ENCODE measurements around the gene CYLC2. TPM values are rescaled to one million over a fixed set of nuclear protein-coding genes. Genes with fewer than 3 reads are reported as not detected.

Gene CYLC2
- total RNA-seq, 2 experiments from 2014 or later = not detected

DNA sequence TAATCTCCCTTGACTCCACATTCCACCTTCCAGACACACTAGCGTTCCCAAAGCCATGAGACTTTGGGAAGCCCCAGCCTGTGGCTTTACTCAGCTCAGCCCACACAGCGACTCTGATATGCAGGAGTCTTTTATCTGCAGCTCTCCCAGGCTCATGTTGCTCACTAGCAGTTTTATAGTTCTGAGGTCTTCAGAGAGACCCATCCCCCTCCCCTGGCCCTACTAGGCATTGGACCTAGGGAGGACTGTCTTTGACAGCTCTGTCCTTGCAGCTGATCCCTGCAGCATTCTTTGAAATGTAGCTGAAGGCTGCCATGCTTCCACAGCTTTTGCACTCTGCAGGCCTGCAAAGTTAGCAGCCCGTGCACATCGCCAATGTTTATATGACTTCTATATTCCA lies 19.9 kb upstream of the CYLC2 start:
- H3K4me1 ChIP-seq (ENCODE audit: insufficient read depth, low read length, poor library complexity, severe bottlenecking) = no peaks in the 10 kb centered on the region
- intact Hi-C loops (cut with micrococcal nuclease; ENCODE audit: unreplicated experiment) = no loop called here
- no peak overlapping the region for H3K27ac ChIP-seq (ENCODE audit: low read depth, low read length, poor library complexity, severe bottlenecking)
- no peak overlapping the region for H2AFZ ChIP-seq (ENCODE audit: low read length)
- H3K79me2 ChIP-seq (ENCODE audit: insufficient read depth, low read depth, low read length) = no peaks in the 10 kb centered on the region
- BruUV-seq (replicated peaks) = no TSS peak
- H3K9me2 ChIP-seq (ENCODE audit: insufficient read depth, low read length) = no peaks in the 10 kb centered on the region
- H4K20me1 ChIP-seq (ENCODE audit: insufficient read depth, low read length) = no peaks in the 10 kb centered on the region
- no peaks in the 10 kb centered on the region for H3K9me3 ChIP-seq (ENCODE audit: low read length)
- no peak overlapping the region for H3K4me2 ChIP-seq (ENCODE audit: low read length)
- ChIA-PET CTCF (ENCODE audit: unreplicated experiment) (no interaction called here), POLR2A (no interaction called here)
- TF ChIP-seq EZH2phosphoT487 (IDR thresholded peaks at IDR 0.05; ENCODE audit: borderline replicate concordance, low read depth, low read length) = no peak
- TF ChIP-seq, protein P1, sequence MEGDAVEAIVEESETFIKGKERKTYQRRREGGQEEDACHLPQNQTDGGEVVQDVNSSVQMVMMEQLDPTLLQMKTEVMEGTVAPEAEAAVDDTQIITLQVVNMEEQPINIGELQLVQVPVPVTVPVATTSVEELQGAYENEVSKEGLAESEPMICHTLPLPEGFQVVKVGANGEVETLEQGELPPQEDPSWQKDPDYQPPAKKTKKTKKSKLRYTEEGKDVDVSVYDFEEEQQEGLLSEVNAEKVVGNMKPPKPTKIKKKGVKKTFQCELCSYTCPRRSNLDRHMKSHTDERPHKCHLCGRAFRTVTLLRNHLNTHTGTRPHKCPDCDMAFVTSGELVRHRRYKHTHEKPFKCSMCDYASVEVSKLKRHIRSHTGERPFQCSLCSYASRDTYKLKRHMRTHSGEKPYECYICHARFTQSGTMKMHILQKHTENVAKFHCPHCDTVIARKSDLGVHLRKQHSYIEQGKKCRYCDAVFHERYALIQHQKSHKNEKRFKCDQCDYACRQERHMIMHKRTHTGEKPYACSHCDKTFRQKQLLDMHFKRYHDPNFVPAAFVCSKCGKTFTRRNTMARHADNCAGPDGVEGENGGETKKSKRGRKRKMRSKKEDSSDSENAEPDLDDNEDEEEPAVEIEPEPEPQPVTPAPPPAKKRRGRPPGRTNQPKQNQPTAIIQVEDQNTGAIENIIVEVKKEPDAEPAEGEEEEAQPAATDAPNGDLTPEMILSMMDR (conservative IDR thresholded peaks at IDR 0.05; ENCODE audit: low read length) = no peak
- H3K36me3 ChIP-seq (ENCODE audit: insufficient read depth, low read length) = no peaks in the 10 kb centered on the region
- DNase-seq (ENCODE audit: low spot score) = no peak
- no peak overlapping the region for H3K4me3 ChIP-seq (ENCODE audit: low read depth, low read length, poor library complexity, severe bottlenecking)

DNA sequence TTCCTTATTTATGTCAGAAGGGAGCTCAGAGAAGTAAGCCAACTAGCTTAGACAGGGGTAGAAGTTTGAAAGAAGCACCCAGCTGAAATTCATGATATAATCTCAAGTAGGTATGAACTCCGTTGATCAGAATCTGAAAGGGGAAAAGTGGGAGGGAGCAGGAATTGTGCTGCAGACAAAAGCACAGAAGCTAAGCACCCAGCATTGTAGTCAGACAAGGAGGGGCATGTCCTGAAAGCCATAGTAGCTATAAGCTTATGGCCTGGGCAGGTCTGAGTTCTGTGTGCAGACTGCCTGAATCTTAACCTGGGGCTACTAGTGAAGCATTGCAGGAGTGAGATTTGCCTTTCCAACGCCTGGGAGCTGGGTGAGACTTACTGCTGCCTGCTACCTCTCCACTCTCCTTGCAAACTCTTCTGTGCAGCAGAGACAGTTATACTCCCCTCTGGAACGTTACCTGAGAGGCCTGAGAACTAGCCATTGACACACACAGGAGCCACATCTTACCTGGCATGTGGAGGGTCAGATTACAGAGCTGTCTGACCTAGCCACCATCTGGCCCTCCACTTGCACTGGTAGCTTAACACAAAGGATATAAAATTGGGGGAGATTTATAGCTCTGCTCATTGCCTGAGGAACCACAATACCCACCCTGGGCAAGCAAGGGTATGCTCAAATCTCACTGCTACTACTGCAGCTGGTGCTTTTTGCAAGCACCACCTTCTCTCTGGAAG lies 9.8 kb upstream of the CYLC2 start:
- CTCF ChIA-PET (ENCODE audit: unreplicated experiment) = no interaction called here
- no TSS peak for BruUV-seq (replicated peaks)

DNA sequence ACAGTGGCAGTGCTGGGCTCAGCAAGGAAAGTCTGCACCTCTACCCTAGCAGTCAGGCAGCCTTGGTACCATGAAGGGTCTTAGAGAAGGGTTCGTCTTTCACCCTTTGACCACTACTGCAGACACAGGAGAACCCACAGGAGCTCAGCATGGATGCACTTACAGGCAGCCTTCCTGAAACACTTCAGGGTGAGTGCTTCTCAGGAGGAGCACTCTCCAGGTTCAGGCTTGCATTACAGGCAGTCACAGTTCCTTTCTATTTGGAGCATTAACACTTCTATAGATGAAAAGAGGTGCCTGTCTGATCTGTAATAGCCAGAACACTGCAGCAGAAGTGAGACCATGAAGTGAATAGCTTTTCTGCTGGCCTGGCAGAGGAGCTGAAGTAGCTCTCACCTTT lies 8.7 kb upstream of the CYLC2 start:
- H3K9me2 ChIP-seq (ENCODE audit: insufficient read depth, low read length) = no peaks in the 10 kb centered on the region
- no peak overlapping the region for H3K27ac ChIP-seq (ENCODE audit: low read depth, low read length, poor library complexity, severe bottlenecking)
- ChIA-PET POLR2A (no interaction called here), CTCF (ENCODE audit: unreplicated experiment) (no interaction called here)
- no peaks in the 10 kb centered on the region for H3K4me1 ChIP-seq (ENCODE audit: insufficient read depth, low read length, poor library complexity, severe bottlenecking)
- TF ChIP-seq, protein P1 (conservative IDR thresholded peaks at IDR 0.05; ENCODE audit: low read length) = no peak
- TF ChIP-seq EZH2phosphoT487 (IDR thresholded peaks at IDR 0.05; ENCODE audit: borderline replicate concordance, low read depth, low read length) = no peak
- H3K36me3 ChIP-seq (ENCODE audit: insufficient read depth, low read length) = no peaks in the 10 kb centered on the region
- H3K4me2 ChIP-seq (ENCODE audit: low read length) = no peak overlapping the region
- DNase-seq (ENCODE audit: low spot score) = no peak
- H2AFZ ChIP-seq (ENCODE audit: low read length) = no peak overlapping the region
- intact Hi-C loops (cut with micrococcal nuclease; ENCODE audit: unreplicated experiment) = no loop called here
- no peaks in the 10 kb centered on the region for H4K20me1 ChIP-seq (ENCODE audit: insufficient read depth, low read length)
- H3K9me3 ChIP-seq (ENCODE audit: low read length) = no peaks in the 10 kb centered on the region
- no peak overlapping the region for H3K4me3 ChIP-seq (ENCODE audit: low read depth, low read length, poor library complexity, severe bottlenecking)
- H3K79me2 ChIP-seq (ENCODE audit: insufficient read depth, low read depth, low read length) = no peaks in the 10 kb centered on the region
- BruUV-seq (replicated peaks) = no TSS peak

More for the DNA sequence above, 9.8 kb upstream of the CYLC2 start:
- POLR2A ChIA-PET = no interaction called here
- Histone ChIP-seq H3K36me3 (ENCODE audit: insufficient read depth, low read length) (no peaks in the 10 kb centered on the region), H2AFZ (ENCODE audit: low read length) (no peak overlapping the region), H3K27ac (ENCODE audit: low read depth, low read length, poor library complexity, severe bottlenecking) (no peak overlapping the region), H3K79me2 (ENCODE audit: insufficient read depth, low read depth, low read length) (no peaks in the 10 kb centered on the region), H3K4me1 (ENCODE audit: insufficient read depth, low read length, poor library complexity, severe bottlenecking) (no peaks in the 10 kb centered on the region), H4K20me1 (ENCODE audit: insufficient read depth, low read length) (no peaks in the 10 kb centered on the region), H3K4me3 (ENCODE audit: low read depth, low read length, poor library complexity, severe bottlenecking) (no peak overlapping the region), H3K9me3 (ENCODE audit: low read length) (no peaks in the 10 kb centered on the region), H3K4me2 (ENCODE audit: low read length) (no peak overlapping the region), H3K9me2 (ENCODE audit: insufficient read depth, low read length) (no peaks in the 10 kb centered on the region)
- DNase-seq (ENCODE audit: low spot score) = no peak
- intact Hi-C loops (cut with micrococcal nuclease; ENCODE audit: unreplicated experiment) = no loop called here
- TF ChIP-seq, protein P1 (conservative IDR thresholded peaks at IDR 0.05; ENCODE audit: low read length) = no peak
- no peak for TF ChIP-seq EZH2phosphoT487 (IDR thresholded peaks at IDR 0.05; ENCODE audit: borderline replicate concordance, low read depth, low read length)
